ENCODE results near the gene PPFIA1.

DNA sequence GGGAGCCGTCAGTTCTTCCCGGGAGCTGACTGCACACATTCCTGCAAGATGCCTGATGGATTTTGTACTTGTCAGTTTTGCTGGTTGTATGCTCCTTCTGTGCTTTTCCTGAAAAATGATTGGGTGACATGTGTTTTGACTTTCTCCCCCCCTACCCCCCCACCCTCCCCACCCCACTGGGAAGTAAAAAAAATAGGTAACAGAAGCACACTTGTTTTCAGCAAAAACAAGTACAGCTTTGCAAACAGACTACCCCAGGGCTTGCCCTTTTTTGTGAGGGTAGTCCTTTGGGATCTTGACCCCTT, 1.1 kb downstream of the PPFIA1 start:
- TF ChIP-seq, protein P1, sequence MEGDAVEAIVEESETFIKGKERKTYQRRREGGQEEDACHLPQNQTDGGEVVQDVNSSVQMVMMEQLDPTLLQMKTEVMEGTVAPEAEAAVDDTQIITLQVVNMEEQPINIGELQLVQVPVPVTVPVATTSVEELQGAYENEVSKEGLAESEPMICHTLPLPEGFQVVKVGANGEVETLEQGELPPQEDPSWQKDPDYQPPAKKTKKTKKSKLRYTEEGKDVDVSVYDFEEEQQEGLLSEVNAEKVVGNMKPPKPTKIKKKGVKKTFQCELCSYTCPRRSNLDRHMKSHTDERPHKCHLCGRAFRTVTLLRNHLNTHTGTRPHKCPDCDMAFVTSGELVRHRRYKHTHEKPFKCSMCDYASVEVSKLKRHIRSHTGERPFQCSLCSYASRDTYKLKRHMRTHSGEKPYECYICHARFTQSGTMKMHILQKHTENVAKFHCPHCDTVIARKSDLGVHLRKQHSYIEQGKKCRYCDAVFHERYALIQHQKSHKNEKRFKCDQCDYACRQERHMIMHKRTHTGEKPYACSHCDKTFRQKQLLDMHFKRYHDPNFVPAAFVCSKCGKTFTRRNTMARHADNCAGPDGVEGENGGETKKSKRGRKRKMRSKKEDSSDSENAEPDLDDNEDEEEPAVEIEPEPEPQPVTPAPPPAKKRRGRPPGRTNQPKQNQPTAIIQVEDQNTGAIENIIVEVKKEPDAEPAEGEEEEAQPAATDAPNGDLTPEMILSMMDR (IDR thresholded peaks at IDR 0.05) = no peak
- TF ChIP-seq POLR2A (IDR thresholded peaks at IDR 0.05) = no peak

All from testis (tissue), 2 donors.